Hematopoietic multipotent progenitor cell treated with erythropoietin and hydrocortisone succinate and interleukin-3 and kit ligand, for 17 days (in vitro differentiated cells): ENCODE measurements around the gene KTI12.
"Not testable (repeated sequence)": the region's sequence is repeated elsewhere in the genome, so short reads cannot be mapped to it uniquely, and the experiment has no call there.

Source experiments
- DNase-seq: peaks from one replicate; pipeline ENCODE4 v3.0.0-alpha.2; 2015; ENCODE audit warnings: low spot score

The KTI12 gene

GRCh38 chr1:52033190-52034049 lies at the start of gene KTI12:
KTI12 (minus strand) TSS chr1:52033810; CDS start chr1:52033761, 49 bp downstream.
- peak; percentile 74 for DNase-seq

- no peak for DNase-seq
Measured at GRCh38 chr1:52080014-52080415, 46.4 kb upstream of the KTI12 start.

GRCh38 chr1:52077277-52077676 lies 43.7 kb upstream of the KTI12 start:
- DNase-seq, result not testable (repeated sequence)

- DNase-seq, result no peak
Measured at GRCh38 chr1:52072291-52072690, 38.7 kb upstream of the KTI12 start.

- no peak for DNase-seq
Measured at GRCh38 chr1:52070704-52071103, 37.1 kb upstream of the KTI12 start.

GRCh38 chr1:52063192-52063591 lies 29.6 kb upstream of the KTI12 start:
- DNase-seq, result no peak

- no peak for DNase-seq
Measured at GRCh38 chr1:52060822-52061221, 27.2 kb upstream of the KTI12 start.

- DNase-seq, result no peak
Measured at GRCh38 chr1:52059888-52060287, 26.3 kb upstream of the KTI12 start.

- no peak for DNase-seq
Measured at GRCh38 chr1:52059321-52059720, 25.7 kb upstream of the KTI12 start.

GRCh38 chr1:52057876-52058415 lies 24.3 kb upstream of the KTI12 start:
- no peak for DNase-seq

- peak; percentile 30 for DNase-seq
Measured at GRCh38 chr1:52057255-52057654, 23.6 kb upstream of the KTI12 start.

- DNase-seq, result no peak
Measured at GRCh38 chr1:52056937-52057231, 23.3 kb upstream of the KTI12 start.

- peak; percentile 84 for DNase-seq
Measured at GRCh38 chr1:52056163-52056936, 22.7 kb upstream of the KTI12 start, which contains the start of gene BTF3L4. BTF3L4 (plus strand) TSS chr1:52056295; CDS start chr1:52059848, 3,553 bp downstream.

- DNase-seq, result no peak
Measured at GRCh38 chr1:52055866-52056162, 22.2 kb upstream of the KTI12 start.

GRCh38 chr1:52055066-52055865 lies 21.7 kb upstream of the KTI12 start, which contains the start of gene TXNDC12:
TXNDC12 (minus strand) TSS chr1:52055191; CDS start chr1:52055096, 95 bp downstream.
- DNase-seq, result peak; percentile 51

- DNase-seq, result no peak
Measured at GRCh38 chr1:52054496-52055065, 21.0 kb upstream of the KTI12 start.

- DNase-seq, result no peak
Measured at GRCh38 chr1:52053862-52054261, 20.3 kb upstream of the KTI12 start.

GRCh38 chr1:52049337-52049736 lies 15.7 kb upstream of the KTI12 start:
- DNase-seq, result not testable (repeated sequence)

- not testable (repeated sequence) for DNase-seq
Measured at GRCh38 chr1:52045666-52046195, 12.1 kb upstream of the KTI12 start.

GRCh38 chr1:52045236-52045635 lies 11.6 kb upstream of the KTI12 start:
- DNase-seq, result no peak

GRCh38 chr1:52041551-52042185 lies 8.1 kb upstream of the KTI12 start:
- DNase-seq, result no peak
